Fibroblast of the aortic adventitia (primary cell): ENCODE data around the gene FAM133A. TPM values are rescaled to one million over a fixed set of nuclear protein-coding genes. Genes with fewer than 3 reads are reported as not detected.

Experiments used
- DNase-seq: peaks from one replicate; pipeline ENCODE4 v3.0.0-alpha.2; 2010; ENCODE audit warnings: low read depth
- H3K4me3 ChIP-seq: 2 replicates; pipeline ENCODE4 v1.5.1; 2011; ENCODE audit warnings: low read depth, mild to moderate bottlenecking, control low read depth, low read length, moderate library complexity
- total RNA-seq: library from RNA; depleted of rRNA; stranded (reverse); fragments of >200 nt; gene quantifications from 2 replicates; pipeline ENCODE4 v1.2.3, GENCODE V29; 2012; ENCODE audit warnings: low replicate concordance
- TF ChIP-seq, protein P1 (sequence below): IDR thresholded peaks from 2 replicates; pipeline ENCODE4 v1.5.1; 2011; ENCODE audit warnings: mild to moderate bottlenecking, low read length, control low read depth, inconsistent platforms; ENCODE audit not compliant: insufficient read depth

FAM133A gene
- total RNA-seq: 0.45 TPM in 1 of 2 replicates, not detected in the other

GRCh38 chrX:93673869-93674271, at the start of gene FAM133A:
TSS of gene FAM133A (plus strand) at chrX:93674206. CDS start at chrX:93709420, 35,214 bp downstream.
- peak within 1 kb of the TSS; percentile 63 for H3K4me3 ChIP-seq
- TF ChIP-seq, protein P1, sequence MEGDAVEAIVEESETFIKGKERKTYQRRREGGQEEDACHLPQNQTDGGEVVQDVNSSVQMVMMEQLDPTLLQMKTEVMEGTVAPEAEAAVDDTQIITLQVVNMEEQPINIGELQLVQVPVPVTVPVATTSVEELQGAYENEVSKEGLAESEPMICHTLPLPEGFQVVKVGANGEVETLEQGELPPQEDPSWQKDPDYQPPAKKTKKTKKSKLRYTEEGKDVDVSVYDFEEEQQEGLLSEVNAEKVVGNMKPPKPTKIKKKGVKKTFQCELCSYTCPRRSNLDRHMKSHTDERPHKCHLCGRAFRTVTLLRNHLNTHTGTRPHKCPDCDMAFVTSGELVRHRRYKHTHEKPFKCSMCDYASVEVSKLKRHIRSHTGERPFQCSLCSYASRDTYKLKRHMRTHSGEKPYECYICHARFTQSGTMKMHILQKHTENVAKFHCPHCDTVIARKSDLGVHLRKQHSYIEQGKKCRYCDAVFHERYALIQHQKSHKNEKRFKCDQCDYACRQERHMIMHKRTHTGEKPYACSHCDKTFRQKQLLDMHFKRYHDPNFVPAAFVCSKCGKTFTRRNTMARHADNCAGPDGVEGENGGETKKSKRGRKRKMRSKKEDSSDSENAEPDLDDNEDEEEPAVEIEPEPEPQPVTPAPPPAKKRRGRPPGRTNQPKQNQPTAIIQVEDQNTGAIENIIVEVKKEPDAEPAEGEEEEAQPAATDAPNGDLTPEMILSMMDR: no peak
- DNase-seq: peak; percentile 19

- H3K4me3 ChIP-seq: no peak overlapping the region
- no peak for DNase-seq
- TF ChIP-seq, protein P1: no peak
Measured at GRCh38 chrX:93637591-93637990, 36.4 kb upstream of the FAM133A start.

GRCh38 chrX:93649381-93649780, 24.6 kb upstream of the FAM133A start:
- H3K4me3 ChIP-seq: no peak overlapping the region
- DNase-seq: no peak
- TF ChIP-seq, protein P1: no peak

DNA sequence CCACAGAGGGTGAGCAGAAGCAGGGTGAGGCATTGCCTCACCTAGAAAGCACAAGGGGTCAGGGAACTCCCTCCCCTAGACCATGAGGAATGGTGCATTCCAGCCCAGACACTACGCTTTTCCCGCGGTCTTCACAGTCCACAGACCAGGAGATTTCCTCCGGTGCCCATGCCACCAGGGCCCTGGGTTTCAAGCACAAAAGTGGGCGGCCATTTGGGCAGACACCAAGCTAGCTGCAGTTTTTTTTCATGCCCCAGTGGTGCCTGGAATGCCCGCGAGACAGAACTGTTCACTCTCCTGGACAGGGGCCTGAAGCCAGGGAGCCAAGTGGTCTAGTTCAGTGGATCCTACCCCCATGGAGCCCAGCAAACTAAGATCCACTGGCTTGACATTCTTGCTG, 13.4 kb upstream of the FAM133A start:
- TF ChIP-seq, protein P1: no peak
- no peak overlapping the region for H3K4me3 ChIP-seq
- no peak for DNase-seq

DNA sequence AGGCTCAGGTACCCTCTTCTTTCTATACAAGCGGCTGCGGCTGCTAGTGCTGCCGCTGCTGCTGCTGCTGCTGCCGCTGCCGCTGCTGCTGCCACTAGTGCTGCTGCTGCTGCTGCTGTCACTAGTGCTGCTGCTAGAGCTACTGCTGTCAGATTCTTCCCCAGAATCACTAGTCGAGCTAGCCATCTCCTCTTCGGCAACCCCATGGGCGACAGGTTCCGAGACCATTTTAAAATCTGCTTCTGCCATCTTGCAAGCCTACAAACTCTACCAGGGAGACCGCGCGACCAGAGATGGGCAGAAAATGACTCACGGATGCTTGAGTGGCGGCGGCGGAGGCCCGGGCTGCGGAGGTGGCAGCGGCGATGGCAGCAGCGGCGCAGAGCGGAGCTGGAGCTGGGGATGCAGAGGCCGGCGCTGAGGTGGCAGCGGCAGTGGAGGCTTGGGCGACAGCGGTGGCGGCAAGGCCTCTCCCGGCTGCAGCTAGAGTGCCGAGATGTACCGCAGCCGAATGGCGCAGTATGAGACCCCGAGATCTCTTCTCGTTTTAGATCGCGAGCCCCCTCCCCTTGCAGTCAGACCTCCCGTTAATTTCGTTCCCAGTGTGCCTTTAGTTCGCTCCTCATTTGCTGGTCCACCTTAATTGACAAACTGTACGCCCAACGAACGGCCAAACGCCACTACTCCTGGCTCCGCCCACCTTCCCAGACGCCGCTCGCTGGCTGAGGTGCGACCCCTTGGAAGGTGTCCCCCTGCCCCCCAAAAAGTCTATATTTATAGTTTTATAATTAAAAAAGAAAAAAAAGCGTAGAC, 744 bp upstream of the FAM133A start, which contains the start of gene NAP1L3:
Gene NAP1L3 (minus strand): TSS at position 523 of the 813 bp plus-strand sequence. CDS start 274 bp downstream, at position 249.
- TF ChIP-seq, protein P1: no peak
- H3K4me3 ChIP-seq: peak within 1 kb of the TSS; percentile 63
- DNase-seq: peak; percentile 58

DNA sequence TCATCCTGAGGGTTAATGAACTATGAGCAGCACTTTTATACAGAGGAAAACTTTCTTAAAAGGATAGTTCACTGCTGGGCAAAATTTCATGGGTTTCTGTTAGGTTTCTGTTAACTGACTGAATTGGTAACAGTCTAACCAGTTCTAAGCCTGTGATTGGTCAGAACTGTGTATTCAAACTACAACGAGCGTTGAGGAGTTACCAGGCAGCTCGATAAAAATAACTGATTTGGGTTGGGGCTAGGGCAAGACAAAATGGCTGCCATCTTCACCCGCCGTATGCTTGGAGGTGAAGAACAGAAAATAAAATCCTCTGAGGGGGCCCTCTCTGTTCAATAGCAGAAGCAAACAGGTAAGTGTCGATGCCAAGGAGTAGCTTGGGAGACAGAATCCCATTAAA, 22.0 kb downstream of the FAM133A start:
- DNase-seq: no peak
- TF ChIP-seq, protein P1: no peak
- H3K4me3 ChIP-seq: no peak overlapping the region
